ENCODE measurements around the gene KIAA1549. TPM values are rescaled to one million over a fixed set of nuclear protein-coding genes. Genes with fewer than 3 reads are reported as not detected.

KIAA1549 gene
- total and polyA plus RNA-seq, 10 of the 15 experiments (the other 5 are each of a cell fraction or from before 2014, with no cell fraction given): 0.02 to 0.82 (median 0.22) TPM

GRCh38 chr7:138944592-138944991 lies 36.6 kb downstream of the KIAA1549 start:
- Histone ChIP-seq H3K4me2 (ENCODE audit: control insufficient read depth, insufficient read depth) (no peak overlapping the region), H3K9ac (ENCODE audit: control insufficient read depth, insufficient read depth, low read length) (no peak overlapping the region), H3K36me3 (ENCODE audit: control insufficient read depth in 2 of 2, insufficient read depth in 2 of 2, low read length in 1 of 2) (no peaks in the 10 kb centered on the region), H2AFZ (ENCODE audit: control insufficient read depth, low read depth, low read length) (no peak overlapping the region), H4K20me1 (ENCODE audit: control insufficient read depth, insufficient read depth) (no peaks in the 10 kb centered on the region), H3K27ac (ENCODE audit: control insufficient read depth, insufficient read depth) (no peak overlapping the region), H3K4me3 (no peak overlapping the region), H3K27me3 (replicated peaks in 1 of 2; ENCODE audit: control insufficient read depth in 2 of 2, insufficient read depth in 2 of 2, low read length in 1 of 2) (peaks cover 0 to 2% of the 10 kb centered on the region in 2 experiments; a peak in 1 of 4 replicates), H3K79me2 (ENCODE audit: control insufficient read depth, insufficient read depth, low read length) (no peaks in the 10 kb centered on the region), H3K4me1 (ENCODE audit: control insufficient read depth, insufficient read depth, low read length) (no peaks in the 10 kb centered on the region), H3K9me3 (replicated peaks; ENCODE audit: control insufficient read depth, insufficient read depth, low read length) (no peaks in the 10 kb centered on the region)
- no TSS peak for BruUV-seq (replicated peaks)
- intact Hi-C loops (cut with micrococcal nuclease; ENCODE audit: unreplicated experiment) (no loop called here), in situ Hi-C loops (cut with MboI) (no loop called here)
- ATAC-seq: no peak
- POLR2A ChIA-PET: no interaction called here
- RAD21 ChIA-PET (ENCODE audit: unreplicated experiment): no interaction called here
- SMC1A ChIA-PET (ENCODE audit: uncharacterized antibody, unreplicated experiment): interaction anchor here (1.0 kb wide), 1 partner anchor 15 kb away, joined by 3 read pairs; no protein-coding TSS in a partner anchor
- no peak for DNase-seq (ENCODE audit: low read depth, low spot score)
- FAIRE-seq: no peak
- 44% methylated on average over 2 of the region's 2 CpGs for WGBS (ENCODE audit: insufficient coverage, insufficient replicate concordance, low lambda C conversion rate, missing lambda C conversion rate)
- CTCF ChIA-PET: no interaction called here
- TF ChIP-seq, protein P1, sequence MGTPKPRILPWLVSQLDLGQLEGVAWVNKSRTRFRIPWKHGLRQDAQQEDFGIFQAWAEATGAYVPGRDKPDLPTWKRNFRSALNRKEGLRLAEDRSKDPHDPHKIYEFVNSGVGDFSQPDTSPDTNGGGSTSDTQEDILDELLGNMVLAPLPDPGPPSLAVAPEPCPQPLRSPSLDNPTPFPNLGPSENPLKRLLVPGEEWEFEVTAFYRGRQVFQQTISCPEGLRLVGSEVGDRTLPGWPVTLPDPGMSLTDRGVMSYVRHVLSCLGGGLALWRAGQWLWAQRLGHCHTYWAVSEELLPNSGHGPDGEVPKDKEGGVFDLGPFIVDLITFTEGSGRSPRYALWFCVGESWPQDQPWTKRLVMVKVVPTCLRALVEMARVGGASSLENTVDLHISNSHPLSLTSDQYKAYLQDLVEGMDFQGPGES (IDR thresholded peaks at IDR 0.05): no peak
- TF ChIP-seq ZNF207 (IDR thresholded peaks at IDR 0.05; ENCODE audit: borderline replicate concordance) (no peak), TBL1XR1 (IDR thresholded peaks at IDR 0.05; ENCODE audit: low read depth, low read length) (no peak), NR2F1 (conservative IDR thresholded peaks at IDR 0.05) (no peak), HDGF (IDR thresholded peaks at IDR 0.05) (no peak), EP300 (IDR thresholded peaks at IDR 0.05; ENCODE audit: borderline replicate concordance in 1 of 2, control insufficient read depth in 1 of 2, low read depth in 2 of 2, low read length in 2 of 2) (no peak), YY1 (IDR thresholded peaks at IDR 0.05; ENCODE audit: low read depth, low read length) (no peak), JUND (IDR thresholded peaks at IDR 0.05; ENCODE audit: low read depth, low read length) (no peak), MAX (IDR thresholded peaks at IDR 0.05; ENCODE audit: low read depth, low read length) (no peak), NRF1 (conservative IDR thresholded peaks at IDR 0.05; ENCODE audit: low read depth, low read length) (no peak), CEBPB (IDR thresholded peaks at IDR 0.05; ENCODE audit: borderline replicate concordance in 1 of 2, low read depth in 2 of 2, low read length in 2 of 2) (no peak), E4F1 (IDR thresholded peaks at IDR 0.05; ENCODE audit: borderline replicate concordance, partially characterized antibody) (no peak), STAT1 (conservative IDR thresholded peaks at IDR 0.05) (no peak), HDAC2 (IDR thresholded peaks at IDR 0.05) (no peak), ASH2L (IDR thresholded peaks at IDR 0.05; ENCODE audit: borderline replicate concordance, low read depth) (no peak), PAX5 (IDR thresholded peaks at IDR 0.05; ENCODE audit: borderline replicate concordance, low read depth, low read length) (no peak)
- TF ChIP-seq, protein P2, sequence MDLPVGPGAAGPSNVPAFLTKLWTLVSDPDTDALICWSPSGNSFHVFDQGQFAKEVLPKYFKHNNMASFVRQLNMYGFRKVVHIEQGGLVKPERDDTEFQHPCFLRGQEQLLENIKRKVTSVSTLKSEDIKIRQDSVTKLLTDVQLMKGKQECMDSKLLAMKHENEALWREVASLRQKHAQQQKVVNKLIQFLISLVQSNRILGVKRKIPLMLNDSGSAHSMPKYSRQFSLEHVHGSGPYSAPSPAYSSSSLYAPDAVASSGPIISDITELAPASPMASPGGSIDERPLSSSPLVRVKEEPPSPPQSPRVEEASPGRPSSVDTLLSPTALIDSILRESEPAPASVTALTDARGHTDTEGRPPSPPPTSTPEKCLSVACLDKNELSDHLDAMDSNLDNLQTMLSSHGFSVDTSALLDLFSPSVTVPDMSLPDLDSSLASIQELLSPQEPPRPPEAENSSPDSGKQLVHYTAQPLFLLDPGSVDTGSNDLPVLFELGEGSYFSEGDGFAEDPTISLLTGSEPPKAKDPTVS (IDR thresholded peaks at IDR 0.05; ENCODE audit: low read depth, low read length): no peak
- TF ChIP-seq, protein P3, sequence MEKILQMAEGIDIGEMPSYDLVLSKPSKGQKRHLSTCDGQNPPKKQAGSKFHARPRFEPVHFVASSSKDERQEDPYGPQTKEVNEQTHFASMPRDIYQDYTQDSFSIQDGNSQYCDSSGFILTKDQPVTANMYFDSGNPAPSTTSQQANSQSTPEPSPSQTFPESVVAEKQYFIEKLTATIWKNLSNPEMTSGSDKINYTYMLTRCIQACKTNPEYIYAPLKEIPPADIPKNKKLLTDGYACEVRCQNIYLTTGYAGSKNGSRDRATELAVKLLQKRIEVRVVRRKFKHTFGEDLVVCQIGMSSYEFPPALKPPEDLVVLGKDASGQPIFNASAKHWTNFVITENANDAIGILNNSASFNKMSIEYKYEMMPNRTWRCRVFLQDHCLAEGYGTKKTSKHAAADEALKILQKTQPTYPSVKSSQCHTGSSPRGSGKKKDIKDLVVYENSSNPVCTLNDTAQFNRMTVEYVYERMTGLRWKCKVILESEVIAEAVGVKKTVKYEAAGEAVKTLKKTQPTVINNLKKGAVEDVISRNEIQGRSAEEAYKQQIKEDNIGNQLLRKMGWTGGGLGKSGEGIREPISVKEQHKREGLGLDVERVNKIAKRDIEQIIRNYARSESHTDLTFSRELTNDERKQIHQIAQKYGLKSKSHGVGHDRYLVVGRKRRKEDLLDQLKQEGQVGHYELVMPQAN (conservative IDR thresholded peaks at IDR 0.05): no peak
